Epidermal melanocyte (primary cell): Measurements from ENCODE around the gene SLC4A8.

ENCODE experiments used
- DNase-seq: peaks from one replicate; pipeline ENCODE4 v3.0.0; 2011; ENCODE audit warnings: low spot score; ENCODE audit not compliant: insufficient read length

SLC4A8 gene

DNA sequence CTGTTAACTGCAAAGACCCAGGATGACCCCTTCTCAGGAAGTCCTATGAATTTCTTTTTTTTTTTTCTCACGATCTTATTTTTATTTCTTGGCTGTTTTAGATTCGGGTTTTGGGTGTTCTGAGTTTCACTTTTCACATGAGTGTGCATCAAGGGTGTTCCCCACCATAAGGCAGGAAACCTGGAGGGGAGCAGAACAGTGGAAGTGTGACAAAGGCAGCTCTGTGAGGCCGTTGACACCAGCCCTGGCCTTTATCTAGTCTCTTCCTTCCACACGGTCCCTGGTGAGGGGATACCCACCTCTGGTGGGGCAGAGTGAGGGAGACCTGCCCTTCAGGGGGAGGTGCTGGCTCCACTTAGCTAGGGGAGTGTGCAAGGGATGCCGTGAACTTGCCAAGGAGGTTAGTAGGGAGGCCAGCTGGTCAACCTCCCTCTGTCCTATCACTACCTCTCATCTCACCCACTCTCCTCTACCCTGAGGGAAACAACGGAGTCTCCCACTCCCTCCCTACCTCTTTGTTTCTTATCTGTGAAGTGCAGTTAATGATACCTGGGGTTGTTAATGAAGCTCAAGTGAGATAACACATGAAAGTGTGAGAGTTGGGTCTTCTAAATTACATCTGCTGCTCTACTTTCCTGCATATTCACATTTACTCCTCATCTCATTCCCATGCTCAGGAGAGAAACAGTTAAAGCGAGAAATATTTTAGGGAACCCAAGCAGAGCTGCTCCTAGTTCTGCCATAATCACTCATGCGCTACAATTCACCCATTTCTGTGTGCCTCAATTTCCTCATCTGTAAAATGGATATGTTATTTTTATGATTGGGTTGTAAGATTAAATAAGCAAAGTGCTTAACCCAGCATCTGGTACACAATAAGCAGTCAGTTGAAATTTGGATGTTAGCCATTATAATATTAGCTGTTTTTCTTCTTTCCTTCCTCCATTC, 29.1 kb upstream of the SLC4A8 start:
- no peak for DNase-seq

DNA sequence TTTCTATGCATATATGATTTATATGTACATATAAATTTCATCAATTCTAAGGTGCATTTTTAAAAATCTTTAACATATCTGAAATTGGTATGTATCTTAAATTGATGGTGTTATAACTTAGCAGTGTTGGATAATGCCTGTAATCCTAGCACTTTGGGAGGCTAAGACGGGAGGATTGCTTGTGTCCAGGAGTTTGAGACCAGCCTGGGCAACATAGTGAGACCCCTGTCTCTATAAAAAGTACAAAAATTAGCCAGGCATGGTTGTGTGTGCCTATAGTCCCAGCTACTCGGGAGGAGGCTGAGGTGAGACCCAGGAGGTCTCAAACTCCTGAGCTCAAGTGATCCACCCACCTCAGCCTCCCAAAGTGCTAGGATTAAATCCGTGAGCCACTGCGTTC, 27.0 kb upstream of the SLC4A8 start:
- DNase-seq: no peak

DNA sequence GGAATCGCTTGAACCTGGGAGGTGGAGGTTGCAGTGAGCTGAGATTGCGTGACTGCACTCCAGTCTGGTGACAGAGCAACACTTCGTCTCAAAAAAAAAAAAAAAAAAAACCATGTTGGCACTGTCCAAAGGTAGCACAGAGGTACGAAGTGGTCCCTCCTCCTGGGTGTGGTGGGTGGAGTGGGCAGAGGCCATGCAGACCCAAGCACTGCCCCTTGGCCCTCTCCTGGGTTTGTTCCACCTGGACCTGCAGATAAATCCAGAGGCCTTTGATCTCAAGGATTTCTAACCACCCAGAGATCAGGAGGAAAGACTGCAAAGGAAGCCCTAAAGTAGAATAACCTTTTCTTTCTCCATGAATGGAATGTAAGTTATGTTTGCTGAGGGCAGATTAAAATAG, 24.7 kb upstream of the SLC4A8 start:
- DNase-seq: no peak

DNA sequence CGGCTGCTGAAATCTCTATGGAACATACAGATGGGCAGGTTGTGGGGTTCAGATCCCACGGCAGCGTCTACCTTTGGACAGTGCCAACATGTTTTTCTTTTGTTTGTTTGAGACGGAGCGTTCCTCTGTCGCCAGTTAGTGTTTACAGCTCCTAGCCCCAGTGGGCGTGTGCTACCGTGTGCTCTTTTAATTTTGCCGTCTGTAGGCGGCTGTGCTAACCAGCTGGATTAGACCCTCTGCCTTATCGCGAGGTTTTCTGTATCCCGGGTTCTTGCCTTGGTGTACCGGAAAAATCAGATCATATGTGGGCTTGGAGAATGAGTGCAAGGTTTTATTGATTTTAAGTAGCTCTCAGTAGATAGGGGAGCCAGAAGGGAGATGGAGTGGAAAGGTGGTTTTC, 23.6 kb upstream of the SLC4A8 start:
- DNase-seq: no peak

DNA sequence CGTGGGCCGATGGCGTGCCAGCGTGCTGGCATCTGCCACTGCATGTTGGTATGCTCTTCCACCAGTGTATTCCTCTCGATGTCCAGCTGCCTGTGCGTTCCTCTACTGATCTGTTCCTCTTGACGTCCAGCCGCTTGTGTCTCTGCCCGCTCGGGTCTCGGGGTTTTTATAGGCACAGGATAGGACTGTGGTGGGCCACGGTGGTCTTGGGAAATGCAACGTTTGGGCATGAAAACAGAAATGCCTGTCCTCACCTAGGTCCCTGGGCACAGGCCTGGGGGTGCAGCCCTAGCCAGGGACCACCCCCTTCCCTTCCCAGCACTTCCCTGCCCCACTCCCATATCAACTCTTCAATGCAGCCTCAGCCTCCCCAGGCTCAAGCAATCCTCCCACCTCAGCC, 23.1 kb upstream of the SLC4A8 start:
- no peak for DNase-seq

DNA sequence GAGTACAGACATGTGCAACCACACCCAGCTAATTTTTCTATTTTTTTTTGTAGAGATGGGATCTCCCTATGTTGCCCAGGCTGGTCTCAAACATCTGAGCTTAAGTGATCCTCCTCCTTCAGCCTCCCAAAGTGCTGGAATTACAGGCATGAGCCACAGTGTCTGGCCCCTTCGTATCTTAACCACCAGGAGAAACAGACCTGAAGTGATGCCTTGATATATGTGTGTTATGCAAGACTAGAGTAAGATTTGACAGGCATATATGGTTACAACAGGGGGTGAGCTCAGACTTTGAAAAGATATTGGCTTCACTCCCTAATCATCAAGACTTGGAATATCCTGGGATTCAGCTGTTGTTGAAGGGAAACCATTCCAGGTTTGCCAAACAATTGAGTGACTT, 22.7 kb upstream of the SLC4A8 start:
- DNase-seq: no peak

DNA sequence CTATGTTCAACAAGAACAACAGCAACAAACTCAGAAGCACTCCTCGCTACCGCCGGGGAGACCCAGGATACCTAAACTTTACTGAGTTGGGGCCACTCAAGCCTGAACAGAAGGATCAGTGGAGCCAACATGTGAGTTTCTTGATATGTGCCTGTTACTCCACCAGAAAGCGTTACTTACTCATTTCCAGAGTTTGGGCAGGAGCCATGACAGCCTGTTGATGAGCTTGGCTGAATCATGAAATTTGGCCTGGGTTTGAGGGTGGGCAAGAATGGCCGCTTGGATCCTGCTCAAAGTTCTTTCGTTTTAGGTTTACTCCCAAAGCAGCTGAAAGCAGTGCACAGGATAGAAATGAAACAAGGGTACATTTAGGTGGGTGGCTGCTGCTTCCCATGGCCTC, 21.5 kb upstream of the SLC4A8 start:
- DNase-seq: no peak

DNA sequence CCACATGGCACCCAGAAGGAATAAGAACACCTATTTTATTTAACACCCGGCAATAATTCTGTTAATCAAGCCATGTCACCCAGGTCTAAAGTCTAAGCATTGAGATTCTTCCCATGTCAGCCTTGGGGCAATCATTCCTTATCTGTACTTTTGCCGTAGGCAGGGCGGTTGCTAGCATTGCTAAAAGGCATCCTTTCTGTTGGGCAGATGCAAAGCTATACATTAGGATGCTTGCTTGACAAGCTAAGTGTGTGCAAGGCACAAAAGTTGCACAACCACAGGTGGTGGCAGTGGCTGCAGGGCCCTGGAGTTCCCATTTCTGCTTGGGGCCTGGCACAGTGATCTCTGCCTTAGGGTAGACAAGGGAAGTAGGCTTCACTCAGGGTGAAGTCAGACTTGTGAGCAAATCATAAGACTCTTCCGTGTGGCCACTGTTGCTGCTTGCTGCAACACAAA, 20.9 kb upstream of the SLC4A8 start:
- DNase-seq: no peak

DNA sequence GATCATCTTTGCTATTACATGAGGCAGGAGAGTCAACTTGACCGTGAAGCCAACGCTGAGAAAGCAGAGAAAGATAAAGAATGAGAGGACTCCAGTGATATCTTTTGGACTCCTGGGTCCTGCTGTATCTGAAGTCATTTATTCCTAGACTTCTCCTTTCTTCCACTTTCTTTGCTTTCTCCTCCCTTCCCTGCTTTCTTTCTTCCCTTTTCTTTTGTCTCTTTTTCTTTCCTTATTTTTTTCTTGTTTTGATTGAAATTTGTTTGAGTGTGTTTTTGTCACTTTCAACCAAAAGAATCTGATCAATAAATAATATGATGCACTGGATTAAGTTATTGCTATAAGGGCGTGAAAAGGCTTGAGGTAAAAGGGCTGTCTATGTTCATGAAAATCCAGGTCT, 20.0 kb upstream of the SLC4A8 start:
- no peak for DNase-seq

DNA sequence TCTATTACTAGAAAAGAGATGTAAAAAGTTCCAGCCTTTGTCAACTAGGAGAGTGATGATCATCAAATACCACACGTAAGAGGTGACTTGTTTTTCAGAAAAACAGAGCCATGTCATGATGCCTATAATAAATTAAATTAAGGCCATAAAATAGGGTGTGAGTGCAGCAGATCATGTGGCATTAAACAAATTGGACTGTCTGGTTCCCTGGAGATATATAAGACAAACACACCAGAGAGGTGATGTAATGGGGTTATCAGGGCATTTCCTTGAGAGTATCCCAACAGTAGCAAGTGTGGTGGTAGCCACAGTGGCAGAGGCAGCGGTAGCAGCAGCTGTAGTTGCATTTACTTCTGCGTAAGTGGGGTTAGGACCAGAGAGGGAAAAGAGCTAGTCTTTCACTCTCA, 18.8 kb upstream of the SLC4A8 start:
- no peak for DNase-seq

DNA sequence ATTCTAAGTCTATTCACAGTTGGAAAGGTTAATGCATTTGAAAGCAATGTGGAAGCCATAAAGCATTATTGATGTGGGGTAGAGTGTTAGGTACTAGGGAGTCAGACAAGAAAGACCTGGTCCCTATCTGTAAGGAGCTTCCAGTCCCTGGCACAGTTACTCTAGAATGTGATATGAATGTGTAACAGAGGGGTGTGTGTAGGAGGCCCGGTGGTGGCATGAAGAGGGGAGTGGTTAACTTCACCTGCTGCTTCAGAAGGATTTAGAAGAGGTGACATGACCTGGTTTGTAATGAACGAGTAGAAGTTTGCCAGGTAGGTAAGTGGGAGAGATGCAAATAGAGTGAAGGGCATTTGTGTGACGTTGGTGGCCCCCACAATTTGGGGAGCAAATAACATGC, 18.3 kb upstream of the SLC4A8 start:
- no peak for DNase-seq

DNA sequence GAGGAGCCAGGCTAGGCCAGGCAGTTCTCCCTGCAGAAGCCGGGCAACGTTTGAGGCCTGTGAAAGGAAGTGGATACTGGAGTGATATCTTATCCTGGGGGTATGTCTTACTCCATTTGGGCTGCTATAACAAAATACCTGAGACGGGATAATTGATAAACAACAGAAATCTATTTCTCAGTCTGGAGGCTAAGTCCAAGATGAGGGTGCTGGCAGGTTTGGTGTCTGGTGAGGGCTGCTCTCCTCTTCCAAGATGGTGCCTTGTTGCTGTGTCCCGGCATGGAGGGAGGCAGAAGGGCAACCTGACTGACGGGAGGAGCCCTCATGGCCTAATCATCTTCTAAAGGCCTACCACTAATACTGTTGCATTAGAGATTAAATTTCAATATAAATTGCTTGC, 17.8 kb upstream of the SLC4A8 start:
- no peak for DNase-seq

DNA sequence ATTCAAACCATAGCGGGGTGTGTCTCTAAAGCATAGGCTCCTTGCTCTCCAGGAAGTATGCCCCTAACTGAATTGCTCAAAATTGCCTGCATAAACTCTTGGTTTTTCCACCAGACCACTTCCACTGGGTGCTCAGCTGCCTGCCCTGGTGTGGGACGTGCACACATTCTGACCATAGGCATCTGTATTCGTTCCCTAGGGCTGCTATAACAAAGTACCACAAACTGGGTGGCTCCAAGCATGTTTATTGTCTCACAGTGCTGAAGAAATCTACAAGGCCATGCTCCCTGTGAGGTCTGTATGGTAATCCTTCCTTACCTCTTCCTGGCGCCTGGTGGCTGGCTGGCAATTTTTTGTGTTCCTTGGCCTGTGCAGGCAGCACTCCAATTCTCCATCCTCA, 17.0 kb upstream of the SLC4A8 start:
- DNase-seq: no peak

DNA sequence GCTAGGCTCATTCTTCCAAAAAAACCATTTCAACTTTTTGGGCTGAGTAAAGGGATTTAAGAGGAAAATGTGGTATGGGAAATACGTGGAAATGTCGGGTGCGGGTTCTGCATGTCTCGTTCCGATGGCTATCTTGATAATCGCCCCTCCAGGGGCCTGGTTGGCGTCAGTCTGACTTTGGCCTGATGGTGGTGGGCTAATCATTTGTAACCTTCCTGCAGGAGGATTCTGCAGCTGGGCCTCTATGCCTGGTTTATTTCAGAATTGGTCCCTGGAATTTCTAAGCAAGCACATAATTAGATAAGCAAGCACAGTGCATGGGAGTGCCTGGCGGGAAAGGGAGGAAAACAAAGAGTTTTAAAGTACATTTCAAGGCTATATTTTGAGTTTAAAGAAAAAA, 14.8 kb upstream of the SLC4A8 start:
- DNase-seq: no peak

DNA sequence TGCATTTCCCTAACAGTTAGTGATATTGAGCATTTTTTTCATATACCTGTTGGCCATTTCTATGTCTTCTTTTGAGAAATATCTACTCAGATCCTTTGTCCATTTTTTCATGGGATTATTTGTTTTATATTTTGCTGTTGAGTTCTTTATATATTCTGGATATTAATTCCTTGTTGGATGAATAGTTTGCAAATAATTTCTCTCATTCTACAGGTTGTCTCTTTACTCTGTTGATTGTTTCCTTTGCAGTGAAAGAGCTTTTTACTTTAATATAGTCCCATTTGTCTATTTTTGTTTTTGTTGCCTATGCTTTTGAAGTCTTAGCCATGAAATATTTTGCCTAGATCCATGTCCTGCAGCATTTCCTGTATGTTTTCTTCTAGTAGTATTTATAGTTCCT, 11.5 kb upstream of the SLC4A8 start:
- DNase-seq: no peak

DNA sequence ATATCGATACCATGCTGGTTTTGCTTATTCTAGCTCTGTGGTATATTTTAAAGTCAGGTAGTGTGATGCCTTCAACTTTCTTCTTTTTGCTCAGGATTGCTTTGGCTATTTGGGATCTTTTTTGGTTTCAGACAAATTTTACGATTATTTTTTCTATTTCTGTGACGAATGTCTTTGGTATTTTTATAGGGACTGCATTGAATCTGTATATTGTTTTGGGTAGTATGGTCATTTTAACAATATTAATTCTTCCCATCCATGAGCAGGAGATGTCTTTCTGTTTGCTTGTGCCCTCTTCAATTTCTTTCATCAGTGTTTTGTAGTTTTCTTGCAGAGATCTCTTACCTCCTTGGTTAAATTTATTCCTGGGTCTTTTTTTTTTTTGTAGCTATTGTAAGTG, 10.8 kb upstream of the SLC4A8 start:
- no peak for DNase-seq

DNA sequence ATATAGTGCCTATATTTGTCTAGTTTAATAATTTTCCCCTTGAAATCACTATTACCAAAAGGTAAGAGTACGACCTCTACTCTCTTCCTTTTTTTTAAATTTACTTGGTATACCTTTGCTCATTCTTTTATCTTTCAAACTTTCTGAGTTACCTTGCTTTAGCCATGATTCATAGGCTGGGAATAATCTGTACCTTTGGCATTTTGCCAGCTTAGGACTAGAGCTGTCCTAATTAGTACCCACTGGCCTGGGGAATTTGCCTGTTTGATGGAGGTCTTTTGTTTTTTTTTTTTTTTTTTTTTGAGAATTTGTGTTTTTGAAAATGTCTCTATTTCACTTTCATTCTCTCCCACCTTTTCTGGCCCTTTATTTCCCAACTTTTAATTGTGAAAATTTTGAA, 8.7 kb upstream of the SLC4A8 start:
- no peak for DNase-seq

DNA sequence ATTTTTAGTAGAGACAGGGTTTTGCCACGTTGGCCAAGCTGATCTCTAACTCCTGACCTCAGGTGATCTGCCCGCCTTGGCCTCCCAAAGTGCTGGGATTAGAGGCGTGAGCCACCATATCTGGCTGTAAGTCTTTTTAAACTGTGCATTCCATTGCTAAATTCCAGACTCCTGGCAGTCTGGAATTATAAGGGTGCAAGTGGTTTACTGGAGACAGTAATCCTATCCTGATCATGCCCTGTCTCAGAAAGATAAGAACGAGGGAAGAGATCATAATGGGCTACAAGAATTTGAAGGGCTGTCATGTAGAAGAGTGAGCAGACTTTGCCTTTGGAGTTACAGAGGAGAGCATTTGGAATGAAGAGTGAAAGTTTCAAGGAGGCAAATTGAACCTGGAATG, 6.8 kb upstream of the SLC4A8 start:
- DNase-seq: no peak

DNA sequence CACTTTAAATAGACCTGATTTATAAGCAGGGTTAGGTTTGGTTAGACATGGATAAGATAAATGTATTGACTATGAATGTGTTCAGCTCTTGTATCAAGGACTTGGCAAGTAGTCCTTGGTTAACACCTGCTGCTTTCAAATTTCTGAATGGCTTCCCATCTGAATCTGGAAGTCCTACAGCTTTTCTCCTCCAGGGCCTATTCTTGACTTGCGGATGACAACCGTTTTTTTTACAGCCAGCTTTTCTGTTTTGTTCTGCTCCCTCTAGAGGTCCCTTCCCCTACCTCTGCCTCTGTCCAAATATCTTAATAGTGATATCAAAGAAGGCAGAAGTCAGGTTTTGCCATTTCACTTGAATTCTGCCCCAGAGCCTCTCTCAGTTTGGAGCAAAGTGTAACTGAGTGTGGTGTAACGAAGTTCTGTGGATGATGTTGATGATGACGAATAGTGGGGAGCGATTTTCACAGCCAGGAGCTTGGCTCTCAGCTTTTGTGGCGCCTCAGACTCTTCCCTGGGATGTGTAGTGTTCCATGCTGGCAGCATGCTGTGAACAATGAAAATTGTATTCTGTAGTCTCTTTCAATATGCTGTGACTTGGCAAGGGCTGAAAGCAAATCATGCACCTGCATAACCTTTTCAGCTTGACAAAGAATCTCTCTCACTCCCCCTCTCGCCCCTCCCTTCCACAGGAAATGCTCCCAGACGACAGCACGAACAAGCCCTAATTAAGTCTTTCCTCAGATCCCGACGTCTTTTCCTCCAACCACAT, 5.0 kb upstream of the SLC4A8 start:
- no peak for DNase-seq

DNA sequence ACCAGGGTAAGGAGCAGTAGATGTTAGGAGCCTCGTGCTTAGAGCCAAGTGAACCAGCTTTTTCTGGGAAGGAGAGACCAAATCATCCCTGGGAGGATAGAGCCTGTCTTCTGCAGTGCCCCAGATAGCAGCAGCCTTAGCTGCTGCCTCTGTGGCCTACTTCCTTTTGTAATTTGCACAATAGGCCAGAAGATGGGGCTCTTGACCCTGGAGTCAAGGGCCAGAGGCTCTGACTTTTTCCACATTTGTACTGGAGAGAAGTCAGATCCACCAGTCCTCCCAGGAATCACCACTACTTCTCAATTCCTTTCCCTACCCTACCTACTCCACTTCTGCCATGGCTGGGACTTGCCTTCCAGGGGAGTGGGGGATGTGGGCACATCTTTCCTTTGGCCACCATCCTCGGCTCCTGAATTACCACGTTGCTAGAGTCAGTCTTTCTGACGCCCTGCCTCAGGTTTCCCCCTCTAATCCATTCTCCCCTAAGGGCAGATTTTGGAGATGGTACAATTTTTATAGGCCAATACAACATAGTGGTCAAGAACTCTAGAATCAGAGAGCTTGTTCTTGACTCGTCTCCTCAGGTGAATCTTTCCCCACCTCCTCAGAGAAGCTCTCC, 3.3 kb upstream of the SLC4A8 start:
- DNase-seq: peak; percentile 53

DNA sequence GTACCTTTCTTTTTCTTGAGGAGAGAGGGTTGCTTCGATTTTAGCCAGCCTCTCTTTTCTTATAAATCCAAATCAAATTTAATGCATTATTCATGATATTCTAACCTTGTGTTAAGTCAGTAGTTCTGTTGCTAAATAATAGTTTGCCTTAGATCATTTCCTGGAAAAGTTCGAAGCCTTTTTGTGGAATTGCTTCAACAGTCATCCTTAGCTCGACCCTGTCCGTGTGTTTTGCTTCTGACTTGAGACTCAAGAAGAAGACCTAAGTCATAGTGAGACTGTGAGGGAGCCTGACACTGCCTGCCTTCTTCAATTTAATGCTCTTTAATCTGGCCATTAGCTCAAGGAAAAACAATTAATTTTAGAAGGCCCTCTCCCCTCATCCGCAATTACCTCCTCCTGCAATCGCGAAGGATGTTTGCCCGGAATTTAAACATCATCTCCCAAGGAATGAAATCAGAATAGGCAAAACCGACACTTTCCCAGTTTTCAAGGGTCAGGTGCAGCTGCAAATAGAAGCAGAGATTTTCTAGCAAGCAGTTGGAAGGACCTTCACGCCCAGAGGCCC, 453 bp upstream of the SLC4A8 start:
- no peak for DNase-seq

DNA sequence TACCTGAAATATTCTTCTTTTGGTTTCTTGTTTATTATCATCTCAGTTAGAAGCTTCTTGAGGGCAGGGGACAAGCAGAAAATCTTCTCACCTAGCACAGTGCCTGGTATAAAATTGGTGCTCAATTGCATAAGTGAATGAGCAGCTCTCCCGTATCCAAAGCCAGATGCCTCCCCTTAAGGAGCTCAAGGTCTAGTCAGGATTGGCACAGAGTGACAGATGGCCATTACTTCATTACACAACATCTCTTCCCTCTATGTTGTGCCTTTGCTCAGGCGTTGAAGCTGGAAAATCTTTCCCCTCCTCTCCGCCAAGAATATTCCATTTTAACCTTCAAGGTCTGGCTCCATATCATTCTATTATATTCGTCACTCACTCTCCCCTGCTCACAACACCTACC, 3.6 kb downstream of the SLC4A8 start:
- no peak for DNase-seq
